CD4-positive, CD25-positive, alpha-beta regulatory T cell (primary cell): ENCODE measurements around the gene CREB5. TPM values are rescaled to one million over a fixed set of nuclear protein-coding genes. Genes with fewer than 3 reads are reported as not detected.
A peak's percentile ranks its signal among the peaks of the same experiment; 100 is the strongest.

Experiments
- ATAC-seq, 2 donors: fragments of 150-1000 bp; cut with Tn5 transposase; one replicate each; pipeline ENCODE4 v1.10.0; 2021; ENCODE audit warnings: low read depth in 2 of 2, moderate number of reproducible peaks in 2 of 2, moderate library complexity in 1 of 2
- DNase-seq, 3 donors: peaks; one replicate each; pipeline versions ENCODE4 v3.0.0 to v3.0.0-alpha.2; 2012 to 2022; ENCODE audit warnings: mixed read lengths in 1 of 3
- H3K27ac ChIP-seq: one replicate; pipeline ENCODE4 v1.7.0; 2013; ENCODE audit warnings: mild to moderate bottlenecking, low read length; ENCODE audit not compliant: insufficient read depth, poor library complexity, severe bottlenecking
- H3K27me3 ChIP-seq: one replicate; pipeline ENCODE4 v1.7.0; 2013; ENCODE audit warnings: low read length; ENCODE audit not compliant: control insufficient read depth, insufficient read depth
- H3K36me3 ChIP-seq: one replicate; pipeline ENCODE4 v1.7.0; 2013; ENCODE audit warnings: mild to moderate bottlenecking, low read length, moderate library complexity; ENCODE audit not compliant: control insufficient read depth, insufficient read depth
- H3K4me1 ChIP-seq: 2 replicates; pipeline ENCODE4 v1.7.0; 2013; ENCODE audit warnings: mild to moderate bottlenecking, low read length; ENCODE audit not compliant: insufficient read depth, control insufficient read depth, poor library complexity, severe bottlenecking
- H3K4me3 ChIP-seq: one replicate; pipeline ENCODE4 v1.7.0; 2013; ENCODE audit warnings: low read depth, mild to moderate bottlenecking, low read length, moderate library complexity
- H3K9me3 ChIP-seq, 2 experiments: 1 replicate in 1 of 2; 2 replicates in 1 of 2; pipeline ENCODE4 v1.7.0; 2013; ENCODE audit warnings: low read length in 2 of 2, mild to moderate bottlenecking in 1 of 2, moderate library complexity in 1 of 2; ENCODE audit not compliant: control insufficient read depth in 2 of 2
- H3K27ac Mint-ChIP-seq, 3 donors: one replicate each; pipeline ENCODE4 v1.8.0; 2020 to 2022; ENCODE audit warnings: mild to moderate bottlenecking in 3 of 3, mixed read lengths in 3 of 3, moderate library complexity in 2 of 3
- H3K27me3 Mint-ChIP-seq: one replicate; pipeline ENCODE4 v1.8.0; 2022; ENCODE audit warnings: mild to moderate bottlenecking, mixed read lengths
- H3K36me3 Mint-ChIP-seq: one replicate; pipeline ENCODE4 v1.8.0; 2020; ENCODE audit warnings: mixed read lengths
- H3K4me1 Mint-ChIP-seq, 4 donors: one replicate each; pipeline ENCODE4 v1.8.0; 2020 to 2022; ENCODE audit warnings: mixed read lengths in 4 of 4, mild to moderate bottlenecking in 1 of 4
- H3K4me3 Mint-ChIP-seq, 4 donors: one replicate each; pipeline ENCODE4 v1.8.0; 2020 to 2022; ENCODE audit warnings: mild to moderate bottlenecking in 4 of 4, mixed read lengths in 4 of 4, moderate library complexity in 3 of 4
- H3K9me3 Mint-ChIP-seq, 7 donors: one replicate each; pipeline ENCODE4 v1.8.0; 2020 to 2022; ENCODE audit warnings: mixed read lengths in 7 of 7, mild to moderate bottlenecking in 3 of 7, moderate library complexity in 2 of 7
- polyA plus RNA-seq, 4 donors: library from polyadenylated mRNA; unstranded; fragments of 300-500 nt; fragmentation: Illumina TruSeq; gene quantifications; one replicate each; pipeline ENCODE4 v1.2.3, GENCODE V29; 2021
- total RNA-seq: library from RNA; stranded (reverse); gene quantifications from one replicate; pipeline ENCODE4 v1.2.3, GENCODE V29; 2022

Gene CREB5
- total and polyA plus RNA-seq, 5 donors from 2014 or later: 1.3 TPM; not detected in 4

- Histone ChIP-seq H3K27me3 (no peaks in the 10 kb centered on the region), H3K27ac (no peak overlapping the region), H3K4me3 (no peak overlapping the region), H3K9me3 (no peaks in the 10 kb centered on the region), H3K36me3 (no peaks in the 10 kb centered on the region), H3K4me1 (no peaks in the 10 kb centered on the region)
- H3K27me3 Mint-ChIP-seq: peaks cover 4% of the 10 kb centered on the region
- no peak for DNase-seq
- H3K36me3 Mint-ChIP-seq: no peaks in the 10 kb centered on the region
- no peaks in the 10 kb centered on the region for H3K9me3 Mint-ChIP-seq
- no peaks in the 10 kb centered on the region for H3K4me1 Mint-ChIP-seq
- no peak overlapping the region for H3K4me3 Mint-ChIP-seq
- ATAC-seq: no peak
- H3K27ac Mint-ChIP-seq: no peak overlapping the region
These were observed 206.9 kb downstream of the CREB5 start for GRCh38 chr7:28619256-28619655.

GRCh38 chr7:28621369-28621841, 209.1 kb downstream of the CREB5 start:
- Mint-ChIP-seq H3K4me3 (no peak overlapping the region), H3K36me3 (no peaks in the 10 kb centered on the region), H3K4me1 (no peaks in the 10 kb centered on the region), H3K27me3 (peaks cover 5% of the 10 kb centered on the region), H3K9me3 (no peaks in the 10 kb centered on the region), H3K27ac (no peak overlapping the region)
- DNase-seq: no peak
- Histone ChIP-seq H3K27me3 (no peaks in the 10 kb centered on the region), H3K27ac (no peak overlapping the region), H3K4me3 (no peak overlapping the region), H3K36me3 (no peaks in the 10 kb centered on the region), H3K4me1 (no peaks in the 10 kb centered on the region), H3K9me3 (no peaks in the 10 kb centered on the region)
- ATAC-seq: no peak

- H3K36me3 Mint-ChIP-seq: no peaks in the 10 kb centered on the region
- no peak overlapping the region for H3K27ac Mint-ChIP-seq
- peaks cover 18% of the 10 kb centered on the region for H3K27me3 Mint-ChIP-seq
- H3K9me3 Mint-ChIP-seq: peaks cover 0 to 1% (median 0%) of the 10 kb centered on the region in 7 donors
- H3K27me3 ChIP-seq: no peaks in the 10 kb centered on the region
- no peak for DNase-seq
- H3K27ac ChIP-seq: no peak overlapping the region
- H3K4me1 ChIP-seq: no peaks in the 10 kb centered on the region
- no peaks in the 10 kb centered on the region for H3K4me1 Mint-ChIP-seq
- ATAC-seq: no peak
- no peak overlapping the region for H3K4me3 ChIP-seq
- H3K36me3 ChIP-seq: no peaks in the 10 kb centered on the region
- no peak overlapping the region for H3K4me3 Mint-ChIP-seq
- H3K9me3 ChIP-seq: no peaks in the 10 kb centered on the region
These were observed 210.9 kb downstream of the CREB5 start for GRCh38 chr7:28623105-28623730.

GRCh38 chr7:28623863-28624262, 211.5 kb downstream of the CREB5 start:
- Mint-ChIP-seq H3K27me3 (peaks cover 19% of the 10 kb centered on the region), H3K36me3 (no peaks in the 10 kb centered on the region), H3K9me3 (peaks cover 0 to 1% (median 0%) of the 10 kb centered on the region in 7 donors), H3K27ac (no peak overlapping the region), H3K4me3 (no peak overlapping the region), H3K4me1 (no peaks in the 10 kb centered on the region)
- no peak overlapping the region for H3K4me3 ChIP-seq
- H3K36me3 ChIP-seq: no peaks in the 10 kb centered on the region
- DNase-seq: peak in 1 of 3 donors; percentile 37
- H3K27ac ChIP-seq: no peak overlapping the region
- H3K9me3 ChIP-seq: no peaks in the 10 kb centered on the region
- H3K27me3 ChIP-seq: no peaks in the 10 kb centered on the region
- ATAC-seq: no peak
- H3K4me1 ChIP-seq: no peaks in the 10 kb centered on the region

- Mint-ChIP-seq H3K4me1 (no peaks in the 10 kb centered on the region), H3K4me3 (no peak overlapping the region), H3K9me3 (peaks cover 0 to 1% (median 0%) of the 10 kb centered on the region in 7 donors), H3K27me3 (peaks cover 22% of the 10 kb centered on the region), H3K36me3 (no peaks in the 10 kb centered on the region), H3K27ac (no peak overlapping the region)
- no peak overlapping the region for H3K27ac ChIP-seq
- no peak overlapping the region for H3K4me3 ChIP-seq
- H3K36me3 ChIP-seq: no peaks in the 10 kb centered on the region
- DNase-seq: no peak
- H3K27me3 ChIP-seq: peaks cover 2% of the 10 kb centered on the region
- no peak for ATAC-seq
- no peaks in the 10 kb centered on the region for H3K4me1 ChIP-seq
- no peaks in the 10 kb centered on the region for H3K9me3 ChIP-seq
These were observed 213.1 kb downstream of the CREB5 start for GRCh38 chr7:28625432-28625831.

GRCh38 chr7:28626221-28626620, 213.9 kb downstream of the CREB5 start:
- H3K4me1 ChIP-seq: no peaks in the 10 kb centered on the region
- H3K9me3 Mint-ChIP-seq: peaks cover 0 to 1% (median 0%) of the 10 kb centered on the region in 7 donors
- ATAC-seq: no peak
- DNase-seq: no peak
- H3K36me3 Mint-ChIP-seq: no peaks in the 10 kb centered on the region
- no peak overlapping the region for H3K4me3 Mint-ChIP-seq
- peaks cover 2% of the 10 kb centered on the region for H3K27me3 ChIP-seq
- no peak overlapping the region for H3K27ac Mint-ChIP-seq
- no peaks in the 10 kb centered on the region for H3K36me3 ChIP-seq
- H3K27me3 Mint-ChIP-seq: peaks cover 24% of the 10 kb centered on the region
- H3K9me3 ChIP-seq: no peaks in the 10 kb centered on the region
- no peaks in the 10 kb centered on the region for H3K4me1 Mint-ChIP-seq
- H3K27ac ChIP-seq: no peak overlapping the region
- H3K4me3 ChIP-seq: no peak overlapping the region

GRCh38 chr7:28626624-28627262, 214.4 kb downstream of the CREB5 start:
- Histone ChIP-seq H3K36me3 (no peaks in the 10 kb centered on the region), H3K27ac (no peak overlapping the region), H3K27me3 (peaks cover 2% of the 10 kb centered on the region), H3K9me3 (no peaks in the 10 kb centered on the region), H3K4me3 (no peak overlapping the region), H3K4me1 (no peaks in the 10 kb centered on the region)
- Mint-ChIP-seq H3K27me3 (peaks cover 24% of the 10 kb centered on the region), H3K4me3 (no peak overlapping the region), H3K36me3 (no peaks in the 10 kb centered on the region), H3K4me1 (no peaks in the 10 kb centered on the region), H3K9me3 (peaks cover 0 to 2% (median 0%) of the 10 kb centered on the region in 7 donors), H3K27ac (no peak overlapping the region)
- ATAC-seq (no peak), DNase-seq (peak in 2 of 3 donors; percentile 7 to 40)

- no peak overlapping the region for H3K4me3 Mint-ChIP-seq
- peaks cover 24% of the 10 kb centered on the region for H3K27me3 Mint-ChIP-seq
- no peaks in the 10 kb centered on the region for H3K36me3 Mint-ChIP-seq
- no peak overlapping the region for H3K27ac ChIP-seq
- no peak for DNase-seq
- no peak overlapping the region for H3K27ac Mint-ChIP-seq
- H3K27me3 ChIP-seq: peaks cover 2% of the 10 kb centered on the region
- no peak overlapping the region for H3K4me3 ChIP-seq
- no peaks in the 10 kb centered on the region for H3K4me1 Mint-ChIP-seq
- H3K4me1 ChIP-seq: no peaks in the 10 kb centered on the region
- no peaks in the 10 kb centered on the region for H3K36me3 ChIP-seq
- ATAC-seq: no peak
- H3K9me3 Mint-ChIP-seq: peaks cover 0 to 2% (median 0%) of the 10 kb centered on the region in 7 donors
- H3K9me3 ChIP-seq: no peaks in the 10 kb centered on the region
These were observed 214.9 kb downstream of the CREB5 start for GRCh38 chr7:28627263-28627653.
